ENCODE measurements around the gene CHP1. TPM values are rescaled to one million over a fixed set of nuclear protein-coding genes. Genes with fewer than 3 reads are reported as not detected.
"Not testable (repeated sequence)": the region's sequence is repeated elsewhere in the genome, so short reads cannot be mapped to it uniquely, and the experiment has no call there.

CHP1 gene
- total RNA-seq, 1 donor from 2014 or later: 294 TPM

- DNase-seq (ENCODE audit: low spot score in 2 of 2): no peak
- Histone ChIP-seq H3K9me3 (no peaks in the 10 kb centered on the region), H3K27me3 (no peaks in the 10 kb centered on the region), H3K27ac (no peak overlapping the region), H3K4me3 (no peak overlapping the region), H3K4me1 (no peaks in the 10 kb centered on the region), H3K36me3 (peaks cover 37 to 54% of the 10 kb centered on the region in 2 donors)
- TF ChIP-seq, protein P1, sequence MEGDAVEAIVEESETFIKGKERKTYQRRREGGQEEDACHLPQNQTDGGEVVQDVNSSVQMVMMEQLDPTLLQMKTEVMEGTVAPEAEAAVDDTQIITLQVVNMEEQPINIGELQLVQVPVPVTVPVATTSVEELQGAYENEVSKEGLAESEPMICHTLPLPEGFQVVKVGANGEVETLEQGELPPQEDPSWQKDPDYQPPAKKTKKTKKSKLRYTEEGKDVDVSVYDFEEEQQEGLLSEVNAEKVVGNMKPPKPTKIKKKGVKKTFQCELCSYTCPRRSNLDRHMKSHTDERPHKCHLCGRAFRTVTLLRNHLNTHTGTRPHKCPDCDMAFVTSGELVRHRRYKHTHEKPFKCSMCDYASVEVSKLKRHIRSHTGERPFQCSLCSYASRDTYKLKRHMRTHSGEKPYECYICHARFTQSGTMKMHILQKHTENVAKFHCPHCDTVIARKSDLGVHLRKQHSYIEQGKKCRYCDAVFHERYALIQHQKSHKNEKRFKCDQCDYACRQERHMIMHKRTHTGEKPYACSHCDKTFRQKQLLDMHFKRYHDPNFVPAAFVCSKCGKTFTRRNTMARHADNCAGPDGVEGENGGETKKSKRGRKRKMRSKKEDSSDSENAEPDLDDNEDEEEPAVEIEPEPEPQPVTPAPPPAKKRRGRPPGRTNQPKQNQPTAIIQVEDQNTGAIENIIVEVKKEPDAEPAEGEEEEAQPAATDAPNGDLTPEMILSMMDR (IDR thresholded peaks at IDR 0.05): no peak
- intact Hi-C loops (cut with DNase I): no loop called here
Observed at GRCh38 chr15:41276831-41277230, 45.8 kb downstream of the CHP1 start.

GRCh38 chr15:41278319-41278718 is 47.3 kb downstream of the CHP1 start:
- intact Hi-C loops (cut with DNase I): no loop called here

GRCh38 chr15:41279535-41280283 is 48.6 kb downstream of the CHP1 start:
- Histone ChIP-seq H3K4me1 (no peaks in the 10 kb centered on the region), H3K27me3 (no peaks in the 10 kb centered on the region), H3K4me3 (no peak overlapping the region), H3K9me3 (no peaks in the 10 kb centered on the region), H3K27ac (no peak overlapping the region), H3K36me3 (peaks cover 19 to 32% of the 10 kb centered on the region in 2 donors)
- DNase-seq (ENCODE audit: low spot score in 2 of 2): no peak
- intact Hi-C loops (cut with DNase I): loop anchor here (5.0 kb wide), 1 partner anchor 1497 kb away; the partner anchor contains the start of gene FSIP1
- TF ChIP-seq, protein P1 (IDR thresholded peaks at IDR 0.05): no peak

More at GRCh38 chr15:41278319-41278718, 47.3 kb downstream of the CHP1 start:
- Histone ChIP-seq H3K4me3 (no peak overlapping the region), H3K27me3 (no peaks in the 10 kb centered on the region), H3K9me3 (no peaks in the 10 kb centered on the region), H3K36me3 (peaks cover 27 to 44% of the 10 kb centered on the region in 2 donors), H3K27ac (no peak overlapping the region), H3K4me1 (no peaks in the 10 kb centered on the region)
- DNase-seq (ENCODE audit: low spot score in 2 of 2): no peak
- TF ChIP-seq, protein P1 (IDR thresholded peaks at IDR 0.05): no peak

- TF ChIP-seq, protein P1 (IDR thresholded peaks at IDR 0.05): no peak
- Histone ChIP-seq H3K4me1 (peaks cover 6% of the 10 kb centered on the region in 2 donors), H3K9me3 (no peaks in the 10 kb centered on the region), H3K27me3 (no peaks in the 10 kb centered on the region), H3K27ac (no peak overlapping the region), H3K36me3 (peaks cover 21 to 33% of the 10 kb centered on the region in 2 donors), H3K4me3 (no peak overlapping the region)
- DNase-seq (ENCODE audit: low spot score in 2 of 2): no peak
- intact Hi-C loops (cut with DNase I): loop anchor here (5.0 kb wide), 1 partner anchor 1499 kb away; the partner anchor contains the start of gene FSIP1
Observed at GRCh38 chr15:41281236-41281635, 50.2 kb downstream of the CHP1 start.

- H3K27me3 ChIP-seq; H3K9me3 ChIP-seq; DNase-seq (ENCODE audit: low spot score in 2 of 2); H3K27ac ChIP-seq; H3K4me3 ChIP-seq: not testable (repeated sequence)
- H3K36me3 ChIP-seq: peaks cover 24 to 38% of the 10 kb centered on the region in 2 donors
- H3K4me1 ChIP-seq: peaks cover 6 to 14% of the 10 kb centered on the region in 2 donors
- intact Hi-C loops (cut with DNase I): loop anchor here (5.0 kb wide), 1 partner anchor 1500 kb away; the partner anchor contains the start of gene FSIP1
Observed at GRCh38 chr15:41282436-41282835, 51.4 kb downstream of the CHP1 start.

- not testable (repeated sequence) for DNase-seq (ENCODE audit: low spot score in 2 of 2); H3K9me3 ChIP-seq; H3K27me3 ChIP-seq
- peak overlapping the region; percentile 83 to 84 for H3K27ac ChIP-seq
- peaks cover 29 to 44% of the 10 kb centered on the region in 2 donors for H3K36me3 ChIP-seq
- peak overlapping the region; percentile 72 to 88 for H3K4me3 ChIP-seq
- intact Hi-C loops (cut with DNase I): loop anchor here (1.0 to 5.0 kb wide), 3 partner anchors 52 to 1501 kb away; partner anchors contain the start of genes CHP1, FSIP1 and INO80
- peaks cover 6 to 16% of the 10 kb centered on the region in 2 donors for H3K4me1 ChIP-seq
Observed at GRCh38 chr15:41282980-41283652, 52.0 kb downstream of the CHP1 start.

Measured in ascending aorta (tissue), 2 donors.